ENCODE measurements around the gene DOK6. TPM values are rescaled to one million over a fixed set of nuclear protein-coding genes. Genes with fewer than 3 reads are reported as not detected.

The DOK6 gene
- total and polyA plus RNA-seq, 2 of the 13 experiments (the other 11 are each of a cell fraction or from before 2014, with no cell fraction given): 17.0 to 17.2 TPM

- TF ChIP-seq ARID5B (CRISPR knock-in tag; IDR thresholded peaks at IDR 0.05) (peak; percentile 58; the same call in 1 of the 2 replicates), SRSF4 (IDR thresholded peaks at IDR 0.05; ENCODE audit: low read depth, low read length, poor library complexity, severe bottlenecking) (no peak), XBP1 (CRISPR knock-in tag; IDR thresholded peaks at IDR 0.05) (no peak), ZNF639 (CRISPR knock-in tag; conservative IDR thresholded peaks at IDR 0.05) (no peak), PTBP1 (IDR thresholded peaks at IDR 0.05; ENCODE audit: low read depth, low read length, poor library complexity, severe bottlenecking) (no peak), NFIB (CRISPR knock-in tag; IDR thresholded peaks at IDR 0.05; ENCODE audit: borderline replicate concordance) (no peak), THAP8 (CRISPR knock-in tag; IDR thresholded peaks at IDR 0.05; ENCODE audit: borderline replicate concordance) (no peak), ZNF253 (CRISPR knock-in tag; IDR thresholded peaks at IDR 0.05; ENCODE audit: borderline replicate concordance) (no peak), ATF7 (IDR thresholded peaks at IDR 0.05) (no peak), ATF7 (CRISPR knock-in tag; IDR thresholded peaks at IDR 0.05) (no peak), ZNF468 (CRISPR knock-in tag; IDR thresholded peaks at IDR 0.05) (no peak), HMGXB3 (CRISPR knock-in tag; IDR thresholded peaks at IDR 0.05; ENCODE audit: borderline replicate concordance) (no peak), SOX13 (IDR thresholded peaks at IDR 0.05) (no peak), SOX13 (CRISPR knock-in tag; conservative IDR thresholded peaks at IDR 0.05 in 1 of 2, IDR thresholded peaks at IDR 0.05 in 1 of 2) (peak in 1 of 2 experiments; percentile 51; a peak in 1 of 4 replicates), NFE2L2 (IDR thresholded peaks at IDR 0.05; ENCODE audit: low read length) (peak; percentile 43; the same call in 1 of the 2 replicates), ZNF770 (CRISPR knock-in tag; IDR thresholded peaks at IDR 0.05) (no peak)
Observed at GRCh38 chr18:69787825-69788547, 387.3 kb downstream of the DOK6 start (continued).
